Sigmoid colon (tissue), 7 donors: ENCODE data around the gene STRN4. TPM values are rescaled to one million over a fixed set of nuclear protein-coding genes. Genes with fewer than 3 reads are reported as not detected.

Experiments
- DNase-seq: peaks from one replicate; pipeline ENCODE4 v3.0.0-alpha.2; 2019
- H3K27ac ChIP-seq, 4 donors: fragments of 200-600 bp; sonication (generic); one replicate each; pipeline ENCODE4 v1.5.1; 2016 to 2019; ENCODE audit warnings: mild to moderate bottlenecking in 1 of 4
- H3K27me3 ChIP-seq, 3 donors: fragments of 200-600 bp; sonication (generic); one replicate each; pipeline ENCODE4 v1.5.1; 2019; ENCODE audit warnings: mild to moderate bottlenecking in 1 of 3
- H3K36me3 ChIP-seq, 4 donors: fragments of 200-600 bp; sonication (generic); one replicate each; pipeline ENCODE4 v1.5.1; 2016 to 2019
- H3K4me1 ChIP-seq, 4 donors: fragments of 200-600 bp; sonication (generic); one replicate each; pipeline ENCODE4 v1.5.1; 2017 to 2019
- H3K4me3 ChIP-seq, 4 donors: fragments of 200-600 bp; sonication (generic); one replicate each; pipeline ENCODE4 v1.5.1; 2017 to 2019; ENCODE audit warnings: mild to moderate bottlenecking in 2 of 4, moderate library complexity in 1 of 4
- H3K9me3 ChIP-seq, 4 donors: fragments of 200-600 bp in 3 of 4; sonication (generic) in 3 of 4; one replicate each; pipeline versions ENCODE4 v1.5.1 to v1.6.1; 2013 to 2019
- CTCF ChIP-seq, 4 experiments: fragments of 450-650 bp in 3 of 4; fragments of 200-600 bp in 1 of 4; IDR thresholded peaks; one replicate each; pipeline ENCODE4 v1.5.1; 2016 to 2019; ENCODE audit warnings: antibody characterized with exemption in 4 of 4, mild to moderate bottlenecking in 3 of 4, moderate library complexity in 2 of 4
- EP300 ChIP-seq, 4 donors: sonication (generic); formaldehyde crosslinking; IDR thresholded peaks; one replicate each; pipeline ENCODE4 v1.6.1; 2017; ENCODE audit warnings: antibody characterized with exemption in 4 of 4
- POLR2A ChIP-seq, 2 donors: fragments of 450-650 bp; IDR thresholded peaks; one replicate each; pipeline ENCODE4 v1.6.1; 2016; ENCODE audit warnings: antibody characterized with exemption in 2 of 2, mild to moderate bottlenecking in 2 of 2, moderate library complexity in 2 of 2
- POLR2AphosphoS5 ChIP-seq, 4 donors: sonication (generic); formaldehyde crosslinking; IDR thresholded peaks; one replicate each; pipeline ENCODE4 v1.6.1; 2017; ENCODE audit warnings: antibody characterized with exemption in 4 of 4
- WGBS, 2 donors: extraction: QIAGEN DNeasy Blood & Tissue Kit; methylation state at CpG; one replicate each; pipeline ENCODE4 v1.1.7; 2013; 5-methylcytosine and 5-hydroxymethylcytosine counted together
- intact Hi-C: fragments of 100-400 bp; cut with DNase I; formaldehyde crosslinking; loops from one replicate; pipeline ENCODE4 v1.15.1; 2023
- polyA plus RNA-seq, 3 donors: library from polyadenylated mRNA; stranded (reverse); fragments of 200-250 nt; gene quantifications; one replicate each; pipeline ENCODE4 v1.2.3, GENCODE V29; 2013
- total RNA-seq, 4 donors: library from RNA; depleted of rRNA; stranded (reverse); fragments of >200 nt; gene quantifications; one replicate each; pipeline ENCODE4 v1.1.0, GENCODE V29; 2016
- donor health status: healthy with polysubstance abuse.
- donor health status: Bipolar disorder and iron deficiency.
- donor health status: healthy.

The STRN4 gene
- total and polyA plus RNA-seq, 7 donors = 42.5 to 63.4 (median 51.8) TPM

GRCh38 chr19:46716672-46717033 is 29.6 kb downstream of the STRN4 start:
- Histone ChIP-seq H3K27me3 (no peaks in the 10 kb centered on the region), H3K4me3 (peak overlapping the region; percentile 71 to 86 (median 80)), H3K9me3 (no peaks in the 10 kb centered on the region), H3K36me3 (peaks cover 2 to 19% (median 15%) of the 10 kb centered on the region in 4 donors), H3K4me1 (peaks cover 0 to 45% (median 26%) of the 10 kb centered on the region in 4 donors), H3K27ac (peak overlapping the region; percentile 84 to 92 (median 90))
- intact Hi-C loops = no loop called here
- 0 to 1% methylated on average over 20 of the region's 20 CpGs for WGBS, 2 donors
- TF ChIP-seq POLR2A (IDR thresholded peaks at IDR 0.05) (no peak), CTCF (IDR thresholded peaks at IDR 0.05) (no peak), POLR2AphosphoS5 (IDR thresholded peaks at IDR 0.05) (no peak), EP300 (IDR thresholded peaks at IDR 0.05) (no peak)
- DNase-seq = no peak

GRCh38 chr19:46715975-46716671 is 30.1 kb downstream of the STRN4 start:
- intact Hi-C loops = no loop called here
- Histone ChIP-seq H3K4me3 (peak overlapping the region; percentile 71 to 86 (median 80)), H3K9me3 (no peaks in the 10 kb centered on the region), H3K27me3 (no peaks in the 10 kb centered on the region), H3K4me1 (peaks cover 0 to 45% (median 26%) of the 10 kb centered on the region in 4 donors), H3K27ac (peak overlapping the region; percentile 84 to 92 (median 90)), H3K36me3 (peaks cover 0 to 14% (median 11%) of the 10 kb centered on the region in 4 donors)
- no peak for TF ChIP-seq POLR2AphosphoS5 (IDR thresholded peaks at IDR 0.05)
- TF ChIP-seq CTCF (IDR thresholded peaks at IDR 0.05) = no peak
- TF ChIP-seq POLR2A (IDR thresholded peaks at IDR 0.05) = no peak
- no peak for TF ChIP-seq EP300 (IDR thresholded peaks at IDR 0.05)
- WGBS, 2 donors = 1% methylated on average over 42 of the region's 42 CpGs
- peak; percentile 77 for DNase-seq

- H3K27ac ChIP-seq = peak overlapping the region; percentile 84 to 92 (median 90)
- TF ChIP-seq CTCF (IDR thresholded peaks at IDR 0.05) (no peak), POLR2A (IDR thresholded peaks at IDR 0.05) (no peak), POLR2AphosphoS5 (IDR thresholded peaks at IDR 0.05) (no peak), EP300 (IDR thresholded peaks at IDR 0.05) (no peak)
- H3K9me3 ChIP-seq = no peaks in the 10 kb centered on the region
- H3K27me3 ChIP-seq = no peaks in the 10 kb centered on the region
- H3K36me3 ChIP-seq = peaks cover 0 to 10% (median 10%) of the 10 kb centered on the region in 4 donors
- 6 to 15% methylated on average over 8 of the region's 8 CpGs for WGBS, 2 donors
- peak; percentile 67 for DNase-seq
- H3K4me3 ChIP-seq = peak overlapping the region; percentile 71 to 86 (median 80)
- intact Hi-C loops = no loop called here
- H3K4me1 ChIP-seq = peaks cover 0 to 45% (median 26%) of the 10 kb centered on the region in 4 donors
Observed at GRCh38 chr19:46715620-46715974, 30.7 kb downstream of the STRN4 start.

- intact Hi-C loops = no loop called here
- peaks cover 0 to 45% (median 26%) of the 10 kb centered on the region in 4 donors for H3K4me1 ChIP-seq
- peaks cover 0 to 13% (median 7%) of the 10 kb centered on the region in 4 donors for H3K36me3 ChIP-seq
- 2 to 3% methylated on average over 12 of the region's 12 CpGs for WGBS, 2 donors
- no peaks in the 10 kb centered on the region for H3K27me3 ChIP-seq
- peak overlapping the region; percentile 84 to 92 (median 90) for H3K27ac ChIP-seq
- TF ChIP-seq CTCF (IDR thresholded peaks at IDR 0.05) (no peak), POLR2A (IDR thresholded peaks at IDR 0.05) (no peak), EP300 (IDR thresholded peaks at IDR 0.05) (no peak), POLR2AphosphoS5 (IDR thresholded peaks at IDR 0.05) (no peak)
- H3K4me3 ChIP-seq = peak overlapping the region; percentile 60 to 86 (median 68)
- H3K9me3 ChIP-seq = no peaks in the 10 kb centered on the region
- no peak for DNase-seq
Observed at GRCh38 chr19:46714444-46715106, 31.7 kb downstream of the STRN4 start.
